Testis (tissue), 3 donors: ENCODE results near the gene ASB7. TPM values are rescaled to one million over a fixed set of nuclear protein-coding genes. Genes with fewer than 3 reads are reported as not detected.

Source experiments
- DNase-seq: peaks from one replicate; pipeline ENCODE4 v3.0.0-alpha.2; 2019
- H3K27ac ChIP-seq, 2 donors: fragments of 200-600 bp; sonication (generic); one replicate each; pipeline ENCODE4 v1.5.1; 2019
- H3K27me3 ChIP-seq: fragments of 200-600 bp; sonication (generic); one replicate; pipeline ENCODE4 v1.5.1; 2019
- H3K36me3 ChIP-seq: fragments of 200-600 bp; sonication (generic); one replicate; pipeline ENCODE4 v1.5.1; 2017; ENCODE audit warnings: low read depth; ENCODE audit errors: missing control alignments
- H3K4me1 ChIP-seq: fragments of 200-600 bp; sonication (generic); one replicate; pipeline ENCODE4 v1.5.1; 2019
- H3K4me3 ChIP-seq, 2 donors: fragments of 200-600 bp; sonication (generic); one replicate each; pipeline ENCODE4 v1.5.1; 2017 to 2019
- H3K9me3 ChIP-seq: fragments of 200-600 bp; sonication (generic); one replicate; pipeline ENCODE4 v1.5.1; 2017
- CTCF ChIP-seq, 3 experiments: fragments of 450-650 bp in 2 of 3; fragments of 200-600 bp in 1 of 3; sonication (generic) in 1 of 3; IDR thresholded peaks; one replicate each; pipeline ENCODE4 v1.5.1; 2016 to 2019; ENCODE audit warnings: antibody characterized with exemption in 3 of 3, mild to moderate bottlenecking in 2 of 3, moderate library complexity in 1 of 3
- POLR2A ChIP-seq: fragments of 450-650 bp; IDR thresholded peaks from one replicate; pipeline ENCODE4 v1.6.1; 2017; ENCODE audit warnings: antibody characterized with exemption, mild to moderate bottlenecking, moderate library complexity
- WGBS, 2 donors: methylation state at CpG; one replicate each; pipeline ENCODE4 v1.1.5; 2018; 5-methylcytosine and 5-hydroxymethylcytosine counted together
- intact Hi-C: fragments of 100-400 bp; cut with DNase I; formaldehyde crosslinking; loops from one replicate; pipeline ENCODE4 v1.15.1; 2023; ENCODE audit warnings: low total_unique reads
- polyA plus RNA-seq: library from polyadenylated mRNA; stranded (reverse); fragments of 350-450 nt; fragmentation: Illumina TruSeq; extraction: RNeasy Lipid Tissue Mini Kit (QIAGEN cat#74804); gene quantifications from one replicate; pipeline ENCODE4 v1.2.3, GENCODE V29; 2014; ENCODE audit warnings: low read depth, low replicate concordance; ENCODE audit not compliant: insufficient read depth
- total RNA-seq, 2 donors: library from RNA; depleted of rRNA; stranded (reverse); fragments of >200 nt; gene quantifications; one replicate each; pipeline ENCODE4 v1.2.3, GENCODE V29; 2016

Gene ASB7
- total and polyA plus RNA-seq, 3 donors from 2014 or later = 13.4 to 23.9 (median 23.6) TPM

- no peaks in the 10 kb centered on the region for H3K36me3 ChIP-seq
- peak overlapping the region in 1 of 2 donors; percentile 30 for H3K27ac ChIP-seq
- TF ChIP-seq CTCF (IDR thresholded peaks at IDR 0.05) (no peak), POLR2A (no peak)
- no peak overlapping the region for H3K4me3 ChIP-seq
- intact Hi-C loops = loop anchor here (10.0 kb wide), 1 partner anchor 341 kb away; no protein-coding TSS in a partner anchor
- 25 to 53% methylated on average over 11 of the region's 11 CpGs for WGBS, 2 donors
- H3K4me1 ChIP-seq = peaks cover 6% of the 10 kb centered on the region
- DNase-seq = no peak
- H3K9me3 ChIP-seq = no peaks in the 10 kb centered on the region
- no peaks in the 10 kb centered on the region for H3K27me3 ChIP-seq
These were observed 61.5 kb downstream of the ASB7 start for GRCh38 chr15:100663915-100664281.

GRCh38 chr15:100665570-100665969 is 63.2 kb downstream of the ASB7 start:
- WGBS, 2 donors = 30 to 40% methylated on average over 7 of the region's 7 CpGs
- intact Hi-C loops = loop anchor here (10.0 kb wide), 1 partner anchor 339 kb away; no protein-coding TSS in a partner anchor
- H3K4me1 ChIP-seq = peaks cover 6% of the 10 kb centered on the region
- no peaks in the 10 kb centered on the region for H3K27me3 ChIP-seq
- H3K9me3 ChIP-seq = no peaks in the 10 kb centered on the region
- H3K4me3 ChIP-seq = no peak overlapping the region
- no peak for TF ChIP-seq POLR2A
- DNase-seq = peak; percentile 49
- no peaks in the 10 kb centered on the region for H3K36me3 ChIP-seq
- H3K27ac ChIP-seq = no peak overlapping the region

GRCh38 chr15:100667405-100668347 is 65.3 kb downstream of the ASB7 start:
- TF ChIP-seq POLR2A = no peak
- no peak for TF ChIP-seq CTCF (IDR thresholded peaks at IDR 0.05)
- peaks cover 6% of the 10 kb centered on the region for H3K4me1 ChIP-seq
- intact Hi-C loops = loop anchor here (10.0 kb wide), 1 partner anchor 337 kb away; no protein-coding TSS in a partner anchor
- H3K36me3 ChIP-seq = no peaks in the 10 kb centered on the region
- no peaks in the 10 kb centered on the region for H3K27me3 ChIP-seq
- DNase-seq = peak; percentile 42
- H3K4me3 ChIP-seq = no peak overlapping the region
- WGBS, 2 donors = 51 to 54% methylated on average over 20 of the region's 20 CpGs
- peak overlapping the region in 1 of 2 donors; percentile 11 for H3K27ac ChIP-seq
- H3K9me3 ChIP-seq = no peaks in the 10 kb centered on the region

- Histone ChIP-seq H3K36me3 (no peaks in the 10 kb centered on the region), H3K4me3 (no peak overlapping the region), H3K27me3 (no peaks in the 10 kb centered on the region), H3K4me1 (peaks cover 6% of the 10 kb centered on the region), H3K9me3 (no peaks in the 10 kb centered on the region), H3K27ac (peak overlapping the region in 1 of 2 donors; percentile 11)
- 64 to 79% methylated on average over 7 of the region's 7 CpGs for WGBS, 2 donors
- no peak for DNase-seq
- intact Hi-C loops = loop anchor here (10.0 kb wide), 1 partner anchor 336 kb away; no protein-coding TSS in a partner anchor
- TF ChIP-seq CTCF (IDR thresholded peaks at IDR 0.05) (no peak), POLR2A (no peak)
These were observed 66.0 kb downstream of the ASB7 start for GRCh38 chr15:100668348-100668745.

- Histone ChIP-seq H3K4me3 (no peak overlapping the region), H3K4me1 (peaks cover 6% of the 10 kb centered on the region), H3K9me3 (no peaks in the 10 kb centered on the region), H3K27me3 (no peaks in the 10 kb centered on the region), H3K36me3 (no peaks in the 10 kb centered on the region), H3K27ac (no peak overlapping the region)
- WGBS, 2 donors = 81 to 84% methylated on average over 15 of the region's 15 CpGs
- TF ChIP-seq CTCF (IDR thresholded peaks at IDR 0.05) = no peak
- no peak for TF ChIP-seq POLR2A
- intact Hi-C loops = loop anchor here (10.0 kb wide), 1 partner anchor 336 kb away; no protein-coding TSS in a partner anchor
- DNase-seq = no peak
These were observed 66.9 kb downstream of the ASB7 start for GRCh38 chr15:100669260-100669659.
